Heart left ventricle (tissue), 13 donors: Measurements from ENCODE around the gene PHF14.

Experiments used
- CTCF ChIP-seq, 12 donors: fragments of 200-600 bp; sonication (generic) in 4 of 12; IDR thresholded peaks; one replicate each; pipeline versions ENCODE4 v1.5.0 to v1.8.0; 2018 to 2022; ENCODE audit warnings: antibody characterized with exemption in 12 of 12, mild to moderate bottlenecking in 5 of 12
- POLR2A ChIP-seq, 2 donors: fragments of 450-650 bp; IDR thresholded peaks; one replicate each; pipeline ENCODE4 v1.6.1; 2017; ENCODE audit warnings: antibody characterized with exemption in 2 of 2, mild to moderate bottlenecking in 2 of 2, moderate library complexity in 2 of 2
- donor health status: ischemic (EF 13 %, LVEDD 7.1; RV severe dilation, severe dysfunction).
- donor health status: DM: no; HTN: yes; CAD: no.
- donor health status: DM: no; HTN: no; CAD: no.
- donor health status: ischemic (EF 25% LVEDD 6.9; RV normal size, moderate dysfunction).
- donor health status: ischemic (EF 25% LVEDD 5.7; RV mildly dilated, moderate dysfunction).
- donor health status: ischemic (EF 35%, LVEDD 5.7; RV mildly dilated, moderate dysfunction).
- donor health status: nonischemic (EF 11% LVEDD 7.7; RV severe dilation, severe dysfunction).
- donor health status: DM: yes; HTN: yes; CAD: no.
- donor health status: PGD.
- donor health status: ischemic (EF 29% LVEDD 5.4; RV normal size, mild dysfunction).
- donor health status: nonischemic (EF 23%, LVEDD 6.1; RV moderate dilation, normal function).

- no peak for TF ChIP-seq CTCF (IDR thresholded peaks at IDR 0.05)
- TF ChIP-seq POLR2A (IDR thresholded peaks at IDR 0.05): no peak
These were observed 192.4 kb downstream of the PHF14 start for GRCh38 chr7:11166051-11166450.
